GM23248 (cell line): ENCODE measurements around the gene DCAF4.

ENCODE experiments used
- EZH2 ChIP-seq: fragments of 200-600 bp; sonication (generic); IDR thresholded peaks from 2 replicates; pipeline ENCODE4 v1.6.1; 2018; ENCODE audit warnings: antibody characterized with exemption, mild to moderate bottlenecking; ENCODE audit not compliant: insufficient read depth, poor library complexity, severe bottlenecking
- EZH2phosphoT487 ChIP-seq: fragments of 200-600 bp; sonication (generic); IDR thresholded peaks from 2 replicates; pipeline ENCODE4 v1.6.1; 2018; ENCODE audit warnings: antibody characterized with exemption, moderate library complexity, mild to moderate bottlenecking, low read depth; ENCODE audit not compliant: insufficient read depth

- TF ChIP-seq EZH2phosphoT487 (no peak), EZH2 (no peak)
These were observed 22.0 kb upstream of the DCAF4 start for GRCh38 chr14:72904218-72904617.
